Activated CD4-positive, alpha-beta T cell treated with anti-CD3 and anti-CD28 coated beads, Interleukin-2, amount 10 ng/mL, durations not matched to agents 24 days and 14 days (primary cell): ENCODE data around the gene CCR7. TPM values are rescaled to one million over a fixed set of nuclear protein-coding genes. Genes with fewer than 3 reads are reported as not detected.

Experiments used
- DNase-seq: peaks from one replicate; pipeline ENCODE4 v3.0.0; 2022
- H3K27ac Mint-ChIP-seq: one replicate; pipeline ENCODE4 v1.8.0; 2022; ENCODE audit warnings: mild to moderate bottlenecking, mixed read lengths
- H3K27me3 Mint-ChIP-seq: one replicate; pipeline ENCODE4 v1.8.0; 2022; ENCODE audit warnings: mixed read lengths
- H3K36me3 Mint-ChIP-seq: one replicate; pipeline ENCODE4 v1.8.0; 2022; ENCODE audit warnings: low read depth, mild to moderate bottlenecking, mixed read lengths
- H3K4me1 Mint-ChIP-seq: one replicate; pipeline ENCODE4 v1.8.0; 2021; ENCODE audit warnings: mixed read lengths
- H3K4me3 Mint-ChIP-seq: one replicate; pipeline ENCODE4 v1.8.0; 2022; ENCODE audit warnings: mild to moderate bottlenecking, moderate library complexity, mixed read lengths
- H3K9me3 Mint-ChIP-seq: one replicate; pipeline ENCODE4 v1.8.0; 2021; ENCODE audit warnings: mixed read lengths
- intact Hi-C: fragments of 100-400 bp; cut with micrococcal nuclease; formaldehyde crosslinking; loops from one replicate; pipeline ENCODE4 v1.15.1; 2023
- total RNA-seq: library from RNA; stranded (reverse); gene quantifications from 2 replicates; pipeline ENCODE4 v1.2.3, GENCODE V29; 2022

CCR7 gene
- total RNA-seq, 1 donor from 2014 or later, result 220 TPM

- H3K4me3 Mint-ChIP-seq, result peak overlapping the region; percentile 79
- peak overlapping the region; percentile 88 for H3K27ac Mint-ChIP-seq
- no peaks in the 10 kb centered on the region for H3K27me3 Mint-ChIP-seq
- peaks cover 93% of the 10 kb centered on the region for H3K36me3 Mint-ChIP-seq
- no peaks in the 10 kb centered on the region for H3K9me3 Mint-ChIP-seq
- intact Hi-C loops, result loop anchor here (1.0 kb wide), 1 partner anchor 197 kb away; no protein-coding TSS in a partner anchor
- DNase-seq, result no peak
- peaks cover 87% of the 10 kb centered on the region for H3K4me1 Mint-ChIP-seq
These were observed 9.7 kb downstream of the CCR7 start for GRCh38 chr17:40555296-40556190.

GRCh38 chr17:40554646-40555295 lies 10.5 kb downstream of the CCR7 start:
- intact Hi-C loops, result loop anchor here (1.0 kb wide), 1 partner anchor 196 kb away; no protein-coding TSS in a partner anchor
- H3K9me3 Mint-ChIP-seq, result no peaks in the 10 kb centered on the region
- H3K27ac Mint-ChIP-seq, result peak overlapping the region; percentile 88
- no peak for DNase-seq
- H3K27me3 Mint-ChIP-seq, result no peaks in the 10 kb centered on the region
- H3K4me1 Mint-ChIP-seq, result peaks cover 85% of the 10 kb centered on the region
- peak overlapping the region; percentile 79 for H3K4me3 Mint-ChIP-seq
- H3K36me3 Mint-ChIP-seq, result peaks cover 88% of the 10 kb centered on the region

GRCh38 chr17:40553694-40554534 lies 11.4 kb downstream of the CCR7 start:
- intact Hi-C loops, result no loop called here
- Mint-ChIP-seq H3K27me3 (no peaks in the 10 kb centered on the region), H3K27ac (peak overlapping the region; percentile 88), H3K9me3 (no peaks in the 10 kb centered on the region), H3K36me3 (peaks cover 80% of the 10 kb centered on the region), H3K4me1 (peaks cover 85% of the 10 kb centered on the region), H3K4me3 (peak overlapping the region; percentile 79)
- DNase-seq, result peak; percentile 77

GRCh38 chr17:40552806-40553693 lies 12.2 kb downstream of the CCR7 start:
- DNase-seq, result peak; percentile 69
- Mint-ChIP-seq H3K27me3 (no peaks in the 10 kb centered on the region), H3K27ac (peak overlapping the region; percentile 88), H3K36me3 (peaks cover 74% of the 10 kb centered on the region), H3K4me1 (peaks cover 86% of the 10 kb centered on the region), H3K9me3 (no peaks in the 10 kb centered on the region), H3K4me3 (peak overlapping the region; percentile 79)
- intact Hi-C loops, result no loop called here

GRCh38 chr17:40551879-40552768 lies 13.1 kb downstream of the CCR7 start:
- Mint-ChIP-seq H3K9me3 (no peaks in the 10 kb centered on the region), H3K4me1 (peaks cover 87% of the 10 kb centered on the region), H3K27me3 (no peaks in the 10 kb centered on the region), H3K4me3 (no peak overlapping the region), H3K36me3 (peaks cover 65% of the 10 kb centered on the region), H3K27ac (peak overlapping the region; percentile 71)
- intact Hi-C loops, result no loop called here
- DNase-seq, result no peak

- DNase-seq, result no peak
- Mint-ChIP-seq H3K36me3 (peaks cover 59% of the 10 kb centered on the region), H3K27me3 (no peaks in the 10 kb centered on the region), H3K4me3 (no peak overlapping the region), H3K27ac (peak overlapping the region; percentile 71), H3K4me1 (peaks cover 87% of the 10 kb centered on the region), H3K9me3 (no peaks in the 10 kb centered on the region)
- intact Hi-C loops, result no loop called here
These were observed 14.0 kb downstream of the CCR7 start for GRCh38 chr17:40551091-40551878.

GRCh38 chr17:40550608-40551007 lies 14.7 kb downstream of the CCR7 start:
- intact Hi-C loops, result no loop called here
- H3K4me3 Mint-ChIP-seq, result no peak overlapping the region
- no peaks in the 10 kb centered on the region for H3K9me3 Mint-ChIP-seq
- H3K4me1 Mint-ChIP-seq, result peaks cover 87% of the 10 kb centered on the region
- H3K36me3 Mint-ChIP-seq, result peaks cover 53% of the 10 kb centered on the region
- DNase-seq, result no peak
- H3K27me3 Mint-ChIP-seq, result no peaks in the 10 kb centered on the region
- H3K27ac Mint-ChIP-seq, result peak overlapping the region; percentile 7

- H3K27me3 Mint-ChIP-seq, result no peaks in the 10 kb centered on the region
- DNase-seq, result peak; percentile 68
These were observed 16.1 kb downstream of the CCR7 start for GRCh38 chr17:40548982-40549685.

GRCh38 chr17:40548491-40548981 lies 16.7 kb downstream of the CCR7 start:
- H3K4me1 Mint-ChIP-seq, result peaks cover 74% of the 10 kb centered on the region
- H3K4me3 Mint-ChIP-seq, result peak overlapping the region; percentile 3
- peaks cover 37% of the 10 kb centered on the region for H3K36me3 Mint-ChIP-seq
- H3K9me3 Mint-ChIP-seq, result no peaks in the 10 kb centered on the region
- no peaks in the 10 kb centered on the region for H3K27me3 Mint-ChIP-seq
- intact Hi-C loops, result no loop called here
- DNase-seq, result no peak
- H3K27ac Mint-ChIP-seq, result peak overlapping the region; percentile 74

More at GRCh38 chr17:40548982-40549685, 16.1 kb downstream of the CCR7 start:
- H3K4me1 Mint-ChIP-seq, result peaks cover 78% of the 10 kb centered on the region
- H3K36me3 Mint-ChIP-seq, result peaks cover 43% of the 10 kb centered on the region
- intact Hi-C loops, result no loop called here
- H3K9me3 Mint-ChIP-seq, result no peaks in the 10 kb centered on the region
- H3K27ac Mint-ChIP-seq, result peak overlapping the region; percentile 74
- peak overlapping the region; percentile 3 for H3K4me3 Mint-ChIP-seq

- peaks cover 35% of the 10 kb centered on the region for H3K36me3 Mint-ChIP-seq
- H3K4me1 Mint-ChIP-seq, result peaks cover 74% of the 10 kb centered on the region
- H3K9me3 Mint-ChIP-seq, result no peaks in the 10 kb centered on the region
- DNase-seq, result no peak
- H3K27me3 Mint-ChIP-seq, result no peaks in the 10 kb centered on the region
- H3K4me3 Mint-ChIP-seq, result peak overlapping the region; percentile 13
- peak overlapping the region; percentile 74 for H3K27ac Mint-ChIP-seq
- intact Hi-C loops, result no loop called here
These were observed 17.3 kb downstream of the CCR7 start for GRCh38 chr17:40547785-40548478.
